GM23338 (cell line): ENCODE data around the gene PIGR. TPM values are rescaled to one million over a fixed set of nuclear protein-coding genes. Genes with fewer than 3 reads are reported as not detected.

Source experiments
- ATAC-seq: fragments of 200-7000 bp; cut with Tn5 transposase; 3 replicates; pipeline ENCODE4 v1.9.1; 2020
- DNase-seq: peaks from one replicate; pipeline ENCODE4 v3.0.0-alpha.2; 2015; ENCODE audit warnings: low spot score
- H2AFZ ChIP-seq: fragments of 200-600 bp; sonication (generic); 2 replicates; pipeline ENCODE4 v1.8.0; 2016; ENCODE audit warnings: antibody characterized with exemption, mild to moderate bottlenecking, moderate library complexity
- H3F3A ChIP-seq: fragments of 200-600 bp; sonication (generic); replicated peaks from 2 replicates; pipeline ENCODE4 v1.8.0; 2017; ENCODE audit warnings: antibody characterized with exemption, mixed run types, low read depth
- H3K27ac ChIP-seq: fragments of 200-600 bp; sonication (generic); 2 replicates; pipeline ENCODE4 v1.6.1; 2016; ENCODE audit warnings: low read depth
- H3K27me3 ChIP-seq: fragments of 200-600 bp; sonication (generic); 2 replicates; pipeline ENCODE4 v1.8.0; 2016; ENCODE audit warnings: mild to moderate bottlenecking, mixed run types, moderate library complexity; ENCODE audit not compliant: insufficient read depth
- H3K36me3 ChIP-seq: fragments of 200-600 bp; sonication (generic); 2 replicates; pipeline ENCODE4 v1.8.0; 2016; ENCODE audit warnings: mild to moderate bottlenecking; ENCODE audit not compliant: insufficient read depth
- H3K4me1 ChIP-seq: fragments of 200-600 bp; sonication (generic); 2 replicates; pipeline ENCODE4 v1.8.0; 2016; ENCODE audit warnings: mild to moderate bottlenecking, moderate library complexity; ENCODE audit not compliant: insufficient read depth
- H3K4me2 ChIP-seq: fragments of 200-600 bp; sonication (generic); 2 replicates; pipeline ENCODE4 v1.7.1; 2017; ENCODE audit warnings: mixed run types
- H3K4me3 ChIP-seq: fragments of 200-600 bp; sonication (generic); 2 replicates; pipeline ENCODE4 v1.6.1; 2016; ENCODE audit warnings: mixed run types
- H3K79me2 ChIP-seq: fragments of 200-600 bp; sonication (generic); replicated peaks from 2 replicates; pipeline ENCODE4 v1.8.0; 2017; ENCODE audit warnings: mild to moderate bottlenecking; ENCODE audit not compliant: insufficient read depth
- H3K9me2 ChIP-seq: fragments of 200-600 bp; sonication (generic); 2 replicates; pipeline ENCODE4 v1.8.0; 2017; ENCODE audit not compliant: insufficient read depth
- H4K20me1 ChIP-seq: fragments of 200-600 bp; sonication (generic); replicated peaks from 2 replicates; pipeline ENCODE4 v1.8.0; 2017; ENCODE audit warnings: mild to moderate bottlenecking; ENCODE audit not compliant: insufficient read depth
- H3K27ac Mint-ChIP-seq: 2 replicates; pipeline ENCODE4 v1.8.0; 2020; ENCODE audit warnings: inconsistent platforms, mild to moderate bottlenecking, moderate library complexity, mixed read lengths
- H3K27me3 Mint-ChIP-seq: 3 replicates; pipeline ENCODE4 v1.8.0; 2022; ENCODE audit warnings: low read depth, mild to moderate bottlenecking, moderate library complexity, mixed read lengths, inconsistent platforms; ENCODE audit not compliant: insufficient read depth, poor library complexity
- H3K36me3 Mint-ChIP-seq: 3 replicates; pipeline ENCODE4 v1.8.0; 2021; ENCODE audit warnings: low read depth, mild to moderate bottlenecking, inconsistent platforms, moderate library complexity, mixed read lengths
- H3K4me1 Mint-ChIP-seq: 3 replicates; pipeline ENCODE4 v1.8.0; 2020; ENCODE audit warnings: mild to moderate bottlenecking, inconsistent platforms, mixed read lengths
- H3K4me3 Mint-ChIP-seq: 3 replicates; pipeline ENCODE4 v1.8.0; 2021; ENCODE audit warnings: moderate library complexity, mild to moderate bottlenecking, inconsistent platforms, mixed read lengths
- H3K9me3 Mint-ChIP-seq: 3 replicates; pipeline ENCODE4 v1.8.0; 2020; ENCODE audit warnings: moderate library complexity, mild to moderate bottlenecking, inconsistent platforms, mixed read lengths
- CREB1 ChIP-seq: fragments of 250-450 bp; sonication (Bioruptor Pico); IDR thresholded peaks from 2 replicates; pipeline ENCODE4 v1.5.0; 2020; ENCODE audit warnings: low read depth, mild to moderate bottlenecking, moderate library complexity
- EZH2phosphoT487 ChIP-seq: fragments of 200-600 bp; sonication (generic); IDR thresholded peaks from one replicate; pipeline ENCODE4 v1.8.1; 2018; ENCODE audit warnings: antibody characterized with exemption; ENCODE audit not compliant: unreplicated experiment
- NANOG ChIP-seq: IDR thresholded peaks from 2 replicates; pipeline ENCODE4 v1.6.1; 2016; ENCODE audit warnings: antibody characterized with exemption, borderline replicate concordance
- POLR2AphosphoS5 ChIP-seq: IDR thresholded peaks from 2 replicates; pipeline ENCODE4 v1.6.1; 2016; ENCODE audit warnings: antibody characterized with exemption, low read depth
- STAT1 ChIP-seq: IDR thresholded peaks from one replicate; pipeline ENCODE4 v1.6.1; 2016; ENCODE audit warnings: antibody characterized with exemption; ENCODE audit not compliant: unreplicated experiment
- ZNF114 ChIP-seq: fragments of 250-450 bp; sonication (Bioruptor Pico); IDR thresholded peaks from 2 replicates; pipeline ENCODE4 v1.5.0; 2020; ENCODE audit warnings: mild to moderate bottlenecking, moderate library complexity
- ZNF331 ChIP-seq: fragments of 250-450 bp; sonication (Bioruptor Pico); IDR thresholded peaks from 2 replicates; pipeline ENCODE4 v1.5.0; 2020; ENCODE audit warnings: low read depth, mild to moderate bottlenecking, moderate library complexity
- polyA plus RNA-seq: library from polyadenylated mRNA; unstranded; fragments of >200 nt; fragmentation: Nextera tagmentation; extraction: Ambion mirVana; gene quantifications from 2 replicates; pipeline ENCODE4 v1.2.1, GENCODE V29; 2016
- total RNA-seq: library from RNA; depleted of rRNA; stranded (reverse); fragments of >200 nt; shearing (Covaris generic); gene quantifications from 2 replicates; pipeline ENCODE4 v1.2.3, GENCODE V29; 2014
- TF ChIP-seq, protein P1 (sequence below): IDR thresholded peaks from 2 replicates; pipeline ENCODE4 v1.6.1; 2016; ENCODE audit warnings: antibody characterized with exemption
- TF ChIP-seq, protein P2 (sequence below), 2 experiments: fragments of 200-600 bp in 1 of 2; sonication (generic) in 1 of 2; conservative IDR thresholded peaks; 2 replicates each; pipeline versions ENCODE4 v1.5.1 to v1.6.1; 2016 to 2017; ENCODE audit warnings: antibody characterized with exemption in 2 of 2, low read depth in 2 of 2, mild to moderate bottlenecking in 2 of 2, moderate library complexity in 1 of 2

The PIGR gene
- total and polyA plus RNA-seq, 2 experiments from 2014 or later = not detected

DNA sequence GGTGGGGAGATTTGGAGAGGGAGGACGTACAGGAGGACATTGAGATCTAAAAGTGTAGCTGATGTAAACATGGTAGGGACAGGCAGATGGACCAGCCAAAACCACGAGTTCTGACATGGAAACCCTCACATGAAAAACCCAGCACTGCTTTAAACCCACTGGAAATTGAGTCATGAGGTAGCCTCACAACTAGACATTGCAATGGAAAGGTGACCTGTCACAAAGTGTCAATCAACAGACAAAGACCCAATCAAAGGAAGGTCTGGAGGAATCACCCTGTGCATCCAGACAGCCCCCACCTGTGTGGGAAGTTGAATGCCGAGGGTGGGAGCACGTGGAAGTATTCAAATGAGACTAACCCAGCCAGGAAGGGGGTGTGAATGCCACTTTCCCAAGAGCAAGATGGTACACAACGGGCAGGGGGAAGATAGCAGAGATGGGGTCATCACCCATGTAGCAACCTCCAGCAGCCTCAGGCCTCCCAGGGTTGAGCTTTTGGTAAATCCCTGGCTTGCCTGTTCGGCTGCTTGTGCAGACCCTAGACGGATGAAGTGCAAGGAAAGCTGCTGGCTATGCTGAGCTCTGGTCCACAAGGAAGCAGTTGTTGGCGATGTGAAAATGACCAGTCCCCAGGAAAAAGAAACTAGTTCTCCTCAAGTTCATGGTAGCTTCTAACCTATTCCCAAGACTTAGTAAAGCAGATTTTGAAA is 30.1 kb downstream of the PIGR start (continued):
- TF ChIP-seq, protein P1, sequence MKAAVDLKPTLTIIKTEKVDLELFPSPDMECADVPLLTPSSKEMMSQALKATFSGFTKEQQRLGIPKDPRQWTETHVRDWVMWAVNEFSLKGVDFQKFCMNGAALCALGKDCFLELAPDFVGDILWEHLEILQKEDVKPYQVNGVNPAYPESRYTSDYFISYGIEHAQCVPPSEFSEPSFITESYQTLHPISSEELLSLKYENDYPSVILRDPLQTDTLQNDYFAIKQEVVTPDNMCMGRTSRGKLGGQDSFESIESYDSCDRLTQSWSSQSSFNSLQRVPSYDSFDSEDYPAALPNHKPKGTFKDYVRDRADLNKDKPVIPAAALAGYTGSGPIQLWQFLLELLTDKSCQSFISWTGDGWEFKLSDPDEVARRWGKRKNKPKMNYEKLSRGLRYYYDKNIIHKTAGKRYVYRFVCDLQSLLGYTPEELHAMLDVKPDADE = no peak
- TF ChIP-seq NANOG = no peak
- TF ChIP-seq POLR2AphosphoS5 = no peak

DNA sequence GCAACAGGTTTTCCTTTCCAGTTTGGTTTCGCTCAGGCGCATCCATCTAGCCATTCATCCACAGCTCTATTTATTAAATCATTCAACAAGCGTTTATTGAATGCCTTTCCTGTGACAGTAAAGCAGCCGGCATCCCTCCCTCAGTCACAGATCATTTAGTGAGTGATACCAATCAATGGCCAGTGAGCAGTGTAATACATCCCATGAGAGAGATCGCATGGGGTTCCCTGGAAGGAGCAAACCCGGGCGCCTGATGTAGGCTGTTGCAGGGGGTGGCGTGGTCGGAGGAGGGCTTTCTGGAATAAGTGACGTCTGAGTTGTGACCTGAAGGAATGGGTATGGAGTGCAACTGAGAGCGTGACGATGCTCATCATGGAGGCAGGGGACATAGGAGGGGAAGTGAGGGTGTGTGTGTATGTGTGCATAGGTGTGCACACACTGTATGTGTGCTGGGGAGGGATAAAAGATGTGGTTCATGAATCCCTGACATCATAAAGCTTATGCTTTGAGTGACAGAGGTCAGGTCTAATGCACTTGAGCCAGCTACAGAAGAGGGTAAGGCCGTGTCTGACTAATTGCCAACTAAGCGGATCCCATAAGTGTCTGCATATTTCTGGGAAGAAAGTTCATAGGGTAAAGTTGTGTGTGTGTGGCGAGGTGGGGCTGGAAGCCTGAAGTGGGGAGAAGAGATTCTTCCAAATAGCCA is 31.1 kb downstream of the PIGR start:
- Histone ChIP-seq H3K36me3 (no peaks in the 10 kb centered on the region), H3K27me3 (peaks cover 9% of the 10 kb centered on the region), H3F3A (peaks cover 2% of the 10 kb centered on the region; the same call in 1 of the 2 replicates), H4K20me1 (no peaks in the 10 kb centered on the region), H3K4me1 (no peaks in the 10 kb centered on the region; the same call in 1 of the 2 replicates), H3K4me3 (no peak overlapping the region), H3K27ac (no peak overlapping the region), H3K9me2 (no peaks in the 10 kb centered on the region), H3K79me2 (no peaks in the 10 kb centered on the region), H3K4me2 (no peak overlapping the region), H2AFZ (no peak overlapping the region)
- Mint-ChIP-seq H3K4me1 (no peaks in the 10 kb centered on the region), H3K4me3 (no peak overlapping the region), H3K27me3 (peaks cover 7% of the 10 kb centered on the region), H3K27ac (no peak overlapping the region), H3K36me3 (no peaks in the 10 kb centered on the region), H3K9me3 (no peaks in the 10 kb centered on the region)
- TF ChIP-seq STAT1 = no peak
- no peak for TF ChIP-seq EZH2phosphoT487
- ATAC-seq = no peak
- DNase-seq = no peak

DNA sequence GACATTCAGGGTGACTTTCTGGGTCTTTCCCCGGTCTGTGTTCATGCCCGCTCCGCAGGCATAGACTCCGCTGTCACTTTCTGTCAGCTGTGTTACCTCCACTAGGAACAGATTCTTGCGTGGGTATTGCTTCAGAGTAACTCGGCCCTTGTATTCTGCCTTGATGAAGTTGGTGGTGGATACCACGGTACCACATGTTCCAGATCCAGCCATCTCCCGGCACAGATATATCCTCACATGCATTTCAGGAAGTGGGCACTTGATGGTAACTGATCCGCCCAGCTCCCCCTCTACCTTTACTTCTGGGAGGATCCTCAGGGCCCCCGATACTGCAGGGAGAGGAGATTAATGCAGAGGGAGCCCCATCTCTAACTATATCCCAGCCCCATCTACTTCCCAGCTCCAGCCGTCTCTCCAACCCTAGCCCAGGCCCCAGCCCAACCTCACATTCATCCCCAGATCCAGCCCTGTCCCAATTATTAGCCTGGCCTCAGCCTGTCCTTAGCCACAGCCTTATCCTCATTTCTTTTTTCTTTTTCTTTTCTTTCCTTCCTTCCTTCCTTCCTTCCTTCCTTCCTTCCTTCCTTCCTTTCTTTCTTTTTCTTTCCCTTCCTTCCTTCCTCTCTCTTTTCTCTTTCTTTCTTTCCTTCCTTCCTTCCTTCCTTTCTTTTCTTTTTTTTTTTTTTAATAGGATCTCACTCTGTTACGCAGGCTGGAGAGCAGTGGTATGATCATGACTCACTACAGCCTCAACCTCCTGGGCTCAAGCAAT is 32.3 kb downstream of the PIGR start:
- Mint-ChIP-seq H3K27ac (no peak overlapping the region), H3K4me3 (no peak overlapping the region), H3K27me3 (peaks cover 9% of the 10 kb centered on the region), H3K36me3 (no peaks in the 10 kb centered on the region), H3K9me3 (no peaks in the 10 kb centered on the region), H3K4me1 (peaks cover 1% of the 10 kb centered on the region; the same call in 2 of the 3 replicates)
- no peaks in the 10 kb centered on the region for H3K36me3 ChIP-seq
- DNase-seq (no peak), ATAC-seq (no peak)
- H2AFZ ChIP-seq = no peak overlapping the region
- no peaks in the 10 kb centered on the region for H3K79me2 ChIP-seq
- no peak overlapping the region for H3K4me3 ChIP-seq
- peaks cover under 1% of the 10 kb centered on the region for H3K4me1 ChIP-seq
- no peak overlapping the region for H3K4me2 ChIP-seq
- H3K27me3 ChIP-seq = peaks cover 16% of the 10 kb centered on the region
- H3K9me2 ChIP-seq = no peaks in the 10 kb centered on the region
- H3K27ac ChIP-seq = no peak overlapping the region
- no peaks in the 10 kb centered on the region for H4K20me1 ChIP-seq
- peaks cover 6% of the 10 kb centered on the region; the same call in 1 of the 2 replicates for H3F3A ChIP-seq
- TF ChIP-seq ZNF331 (CRISPR knock-in tag) = no peak
- no peak for TF ChIP-seq CREB1 (CRISPR knock-in tag)
- TF ChIP-seq, protein P1 = no peak
- TF ChIP-seq NANOG = no peak
- TF ChIP-seq, protein P2, sequence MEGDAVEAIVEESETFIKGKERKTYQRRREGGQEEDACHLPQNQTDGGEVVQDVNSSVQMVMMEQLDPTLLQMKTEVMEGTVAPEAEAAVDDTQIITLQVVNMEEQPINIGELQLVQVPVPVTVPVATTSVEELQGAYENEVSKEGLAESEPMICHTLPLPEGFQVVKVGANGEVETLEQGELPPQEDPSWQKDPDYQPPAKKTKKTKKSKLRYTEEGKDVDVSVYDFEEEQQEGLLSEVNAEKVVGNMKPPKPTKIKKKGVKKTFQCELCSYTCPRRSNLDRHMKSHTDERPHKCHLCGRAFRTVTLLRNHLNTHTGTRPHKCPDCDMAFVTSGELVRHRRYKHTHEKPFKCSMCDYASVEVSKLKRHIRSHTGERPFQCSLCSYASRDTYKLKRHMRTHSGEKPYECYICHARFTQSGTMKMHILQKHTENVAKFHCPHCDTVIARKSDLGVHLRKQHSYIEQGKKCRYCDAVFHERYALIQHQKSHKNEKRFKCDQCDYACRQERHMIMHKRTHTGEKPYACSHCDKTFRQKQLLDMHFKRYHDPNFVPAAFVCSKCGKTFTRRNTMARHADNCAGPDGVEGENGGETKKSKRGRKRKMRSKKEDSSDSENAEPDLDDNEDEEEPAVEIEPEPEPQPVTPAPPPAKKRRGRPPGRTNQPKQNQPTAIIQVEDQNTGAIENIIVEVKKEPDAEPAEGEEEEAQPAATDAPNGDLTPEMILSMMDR (conservative IDR thresholded peaks at IDR 0.05; ENCODE audit: low read depth in 2 of 2) = no peak
- TF ChIP-seq ZNF114 (CRISPR knock-in tag) = no peak
